ENCODE measurements around the gene TMPRSS6. TPM values are rescaled to one million over a fixed set of nuclear protein-coding genes. Genes with fewer than 3 reads are reported as not detected.

TMPRSS6 gene
- total and polyA plus RNA-seq, 2 of the 13 experiments (the other 11 are each of a cell fraction or from before 2014, with no cell fraction given): 4.2 to 4.8 TPM

DNA sequence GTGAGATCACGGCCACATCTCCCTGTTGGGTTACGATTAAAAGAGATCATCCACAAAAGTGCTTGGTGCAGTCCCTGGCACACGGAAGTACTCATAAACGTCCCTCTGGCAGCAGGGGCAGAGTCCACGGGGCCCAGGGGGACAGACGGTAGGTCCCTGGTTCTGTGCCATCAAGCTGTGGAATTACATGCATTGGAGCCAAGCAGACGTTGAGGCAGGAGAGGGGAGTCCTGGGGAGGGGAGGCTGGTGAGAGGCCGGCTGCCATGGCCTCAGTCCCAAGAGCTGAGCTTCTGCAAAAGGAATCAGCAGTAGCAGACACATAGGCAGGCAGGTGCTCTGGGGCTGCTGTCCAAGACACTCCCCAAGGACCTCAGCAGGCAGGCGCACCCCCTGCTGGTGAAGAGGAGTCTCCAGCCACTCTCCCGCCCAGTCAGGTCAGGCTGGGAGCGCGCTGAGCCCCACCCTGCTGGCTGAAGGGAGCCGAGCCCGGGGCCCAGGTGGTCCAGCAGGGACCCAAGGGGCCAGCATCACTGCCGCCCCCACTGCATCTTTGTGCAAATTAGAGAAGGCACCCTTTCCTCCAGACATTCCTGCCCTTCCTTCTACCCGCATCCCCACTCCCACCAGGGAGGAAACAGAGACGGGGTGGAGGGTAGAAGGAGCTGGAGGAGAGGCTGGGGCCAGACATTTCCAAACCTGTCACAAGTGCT, 65.5 kb downstream of the TMPRSS6 start (continued):
- TF ChIP-seq, protein P1, sequence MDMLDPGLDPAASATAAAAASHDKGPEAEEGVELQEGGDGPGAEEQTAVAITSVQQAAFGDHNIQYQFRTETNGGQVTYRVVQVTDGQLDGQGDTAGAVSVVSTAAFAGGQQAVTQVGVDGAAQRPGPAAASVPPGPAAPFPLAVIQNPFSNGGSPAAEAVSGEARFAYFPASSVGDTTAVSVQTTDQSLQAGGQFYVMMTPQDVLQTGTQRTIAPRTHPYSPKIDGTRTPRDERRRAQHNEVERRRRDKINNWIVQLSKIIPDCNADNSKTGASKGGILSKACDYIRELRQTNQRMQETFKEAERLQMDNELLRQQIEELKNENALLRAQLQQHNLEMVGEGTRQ (IDR thresholded peaks at IDR 0.05; ENCODE audit: low read depth, low read length): no peak
- TF ChIP-seq, protein P1 (CRISPR knock-in tag; IDR thresholded peaks at IDR 0.05; ENCODE audit: borderline replicate concordance): no peak
- TF ChIP-seq, protein P2, sequence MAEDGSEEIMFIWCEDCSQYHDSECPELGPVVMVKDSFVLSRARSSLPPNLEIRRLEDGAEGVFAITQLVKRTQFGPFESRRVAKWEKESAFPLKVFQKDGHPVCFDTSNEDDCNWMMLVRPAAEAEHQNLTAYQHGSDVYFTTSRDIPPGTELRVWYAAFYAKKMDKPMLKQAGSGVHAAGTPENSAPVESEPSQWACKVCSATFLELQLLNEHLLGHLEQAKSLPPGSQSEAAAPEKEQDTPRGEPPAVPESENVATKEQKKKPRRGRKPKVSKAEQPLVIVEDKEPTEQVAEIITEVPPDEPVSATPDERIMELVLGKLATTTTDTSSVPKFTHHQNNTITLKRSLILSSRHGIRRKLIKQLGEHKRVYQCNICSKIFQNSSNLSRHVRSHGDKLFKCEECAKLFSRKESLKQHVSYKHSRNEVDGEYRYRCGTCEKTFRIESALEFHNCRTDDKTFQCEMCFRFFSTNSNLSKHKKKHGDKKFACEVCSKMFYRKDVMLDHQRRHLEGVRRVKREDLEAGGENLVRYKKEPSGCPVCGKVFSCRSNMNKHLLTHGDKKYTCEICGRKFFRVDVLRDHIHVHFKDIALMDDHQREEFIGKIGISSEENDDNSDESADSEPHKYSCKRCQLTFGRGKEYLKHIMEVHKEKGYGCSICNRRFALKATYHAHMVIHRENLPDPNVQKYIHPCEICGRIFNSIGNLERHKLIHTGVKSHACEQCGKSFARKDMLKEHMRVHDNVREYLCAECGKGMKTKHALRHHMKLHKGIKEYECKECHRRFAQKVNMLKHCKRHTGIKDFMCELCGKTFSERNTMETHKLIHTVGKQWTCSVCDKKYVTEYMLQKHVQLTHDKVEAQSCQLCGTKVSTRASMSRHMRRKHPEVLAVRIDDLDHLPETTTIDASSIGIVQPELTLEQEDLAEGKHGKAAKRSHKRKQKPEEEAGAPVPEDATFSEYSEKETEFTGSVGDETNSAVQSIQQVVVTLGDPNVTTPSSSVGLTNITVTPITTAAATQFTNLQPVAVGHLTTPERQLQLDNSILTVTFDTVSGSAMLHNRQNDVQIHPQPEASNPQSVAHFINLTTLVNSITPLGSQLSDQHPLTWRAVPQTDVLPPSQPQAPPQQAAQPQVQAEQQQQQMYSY (CRISPR knock-in tag; IDR thresholded peaks at IDR 0.05): no peak
- TF ChIP-seq REPIN1 (CRISPR knock-in tag; IDR thresholded peaks at IDR 0.05; ENCODE audit: borderline replicate concordance, low read depth) (peak; percentile 84; the same call in 1 of the 2 replicates), SNAI1 (CRISPR knock-in tag; IDR thresholded peaks at IDR 0.05; ENCODE audit: borderline replicate concordance) (no peak), MXI1 (IDR thresholded peaks at IDR 0.05; ENCODE audit: borderline replicate concordance, low read depth, low read length) (peak; percentile 43; the same call in 1 of the 3 replicates), HNF4A (CRISPR knock-in tag; IDR thresholded peaks at IDR 0.05) (peak; percentile 94), HES4 (CRISPR knock-in tag; IDR thresholded peaks at IDR 0.05; ENCODE audit: borderline replicate concordance) (no peak), PCBP2 (optimal IDR thresholded peaks at IDR 0.05; ENCODE audit: low read depth, low read length, poor library complexity, severe bottlenecking) (no peak), CC2D1A (CRISPR knock-in tag; IDR thresholded peaks at IDR 0.05) (no peak), ZSCAN25 (CRISPR knock-in tag; IDR thresholded peaks at IDR 0.05) (no peak; the same call in 1 of the 2 replicates), ZNF24 (IDR thresholded peaks at IDR 0.05) (no peak)
- TF ChIP-seq, protein P3, sequence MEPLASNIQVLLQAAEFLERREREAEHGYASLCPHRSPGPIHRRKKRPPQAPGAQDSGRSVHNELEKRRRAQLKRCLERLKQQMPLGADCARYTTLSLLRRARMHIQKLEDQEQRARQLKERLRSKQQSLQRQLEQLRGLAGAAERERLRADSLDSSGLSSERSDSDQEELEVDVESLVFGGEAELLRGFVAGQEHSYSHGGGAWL (CRISPR knock-in tag; IDR thresholded peaks at IDR 0.05): peak; percentile 46; the same call in 1 of the 2 replicates
- TF ChIP-seq, protein P4, sequence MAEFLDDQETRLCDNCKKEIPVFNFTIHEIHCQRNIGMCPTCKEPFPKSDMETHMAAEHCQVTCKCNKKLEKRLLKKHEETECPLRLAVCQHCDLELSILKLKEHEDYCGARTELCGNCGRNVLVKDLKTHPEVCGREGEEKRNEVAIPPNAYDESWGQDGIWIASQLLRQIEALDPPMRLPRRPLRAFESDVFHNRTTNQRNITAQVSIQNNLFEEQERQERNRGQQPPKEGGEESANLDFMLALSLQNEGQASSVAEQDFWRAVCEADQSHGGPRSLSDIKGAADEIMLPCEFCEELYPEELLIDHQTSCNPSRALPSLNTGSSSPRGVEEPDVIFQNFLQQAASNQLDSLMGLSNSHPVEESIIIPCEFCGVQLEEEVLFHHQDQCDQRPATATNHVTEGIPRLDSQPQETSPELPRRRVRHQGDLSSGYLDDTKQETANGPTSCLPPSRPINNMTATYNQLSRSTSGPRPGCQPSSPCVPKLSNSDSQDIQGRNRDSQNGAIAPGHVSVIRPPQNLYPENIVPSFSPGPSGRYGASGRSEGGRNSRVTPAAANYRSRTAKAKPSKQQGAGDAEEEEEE (CRISPR knock-in tag; IDR thresholded peaks at IDR 0.05; ENCODE audit: borderline replicate concordance): no peak
- TF ChIP-seq, protein P5, sequence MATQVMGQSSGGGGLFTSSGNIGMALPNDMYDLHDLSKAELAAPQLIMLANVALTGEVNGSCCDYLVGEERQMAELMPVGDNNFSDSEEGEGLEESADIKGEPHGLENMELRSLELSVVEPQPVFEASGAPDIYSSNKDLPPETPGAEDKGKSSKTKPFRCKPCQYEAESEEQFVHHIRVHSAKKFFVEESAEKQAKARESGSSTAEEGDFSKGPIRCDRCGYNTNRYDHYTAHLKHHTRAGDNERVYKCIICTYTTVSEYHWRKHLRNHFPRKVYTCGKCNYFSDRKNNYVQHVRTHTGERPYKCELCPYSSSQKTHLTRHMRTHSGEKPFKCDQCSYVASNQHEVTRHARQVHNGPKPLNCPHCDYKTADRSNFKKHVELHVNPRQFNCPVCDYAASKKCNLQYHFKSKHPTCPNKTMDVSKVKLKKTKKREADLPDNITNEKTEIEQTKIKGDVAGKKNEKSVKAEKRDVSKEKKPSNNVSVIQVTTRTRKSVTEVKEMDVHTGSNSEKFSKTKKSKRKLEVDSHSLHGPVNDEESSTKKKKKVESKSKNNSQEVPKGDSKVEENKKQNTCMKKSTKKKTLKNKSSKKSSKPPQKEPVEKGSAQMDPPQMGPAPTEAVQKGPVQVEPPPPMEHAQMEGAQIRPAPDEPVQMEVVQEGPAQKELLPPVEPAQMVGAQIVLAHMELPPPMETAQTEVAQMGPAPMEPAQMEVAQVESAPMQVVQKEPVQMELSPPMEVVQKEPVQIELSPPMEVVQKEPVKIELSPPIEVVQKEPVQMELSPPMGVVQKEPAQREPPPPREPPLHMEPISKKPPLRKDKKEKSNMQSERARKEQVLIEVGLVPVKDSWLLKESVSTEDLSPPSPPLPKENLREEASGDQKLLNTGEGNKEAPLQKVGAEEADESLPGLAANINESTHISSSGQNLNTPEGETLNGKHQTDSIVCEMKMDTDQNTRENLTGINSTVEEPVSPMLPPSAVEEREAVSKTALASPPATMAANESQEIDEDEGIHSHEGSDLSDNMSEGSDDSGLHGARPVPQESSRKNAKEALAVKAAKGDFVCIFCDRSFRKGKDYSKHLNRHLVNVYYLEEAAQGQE (IDR thresholded peaks at IDR 0.05; ENCODE audit: borderline replicate concordance in 1 of 2, low read depth in 1 of 2, low read length in 2 of 2): no peak
